Peyer's patch (tissue), 4 donors: ENCODE data around the gene PLCXD3. TPM values are rescaled to one million over a fixed set of nuclear protein-coding genes. Genes with fewer than 3 reads are reported as not detected.

Experiments used
- DNase-seq, 3 donors: peaks; one replicate each; pipeline ENCODE4 v3.0.0-alpha.2; 2017 to 2019
- H3K27ac ChIP-seq, 4 donors: fragments of 200-600 bp; sonication (generic); one replicate each; pipeline ENCODE4 v1.5.1; 2016 to 2019
- H3K27me3 ChIP-seq, 2 donors: fragments of 200-600 bp; sonication (generic); one replicate each; pipeline ENCODE4 v1.5.1; 2019
- H3K36me3 ChIP-seq, 3 donors: fragments of 200-600 bp; sonication (generic); one replicate each; pipeline ENCODE4 v1.5.1; 2016 to 2019
- H3K4me1 ChIP-seq, 4 donors: fragments of 200-600 bp; sonication (generic); one replicate each; pipeline ENCODE4 v1.5.1; 2016 to 2019
- H3K4me3 ChIP-seq, 4 donors: fragments of 200-600 bp; sonication (generic); 1 replicate in 3 of 4; 2 replicates in 1 of 4; pipeline ENCODE4 v1.5.1; 2016 to 2019; ENCODE audit warnings: mild to moderate bottlenecking in 1 of 4
- H3K9me3 ChIP-seq, 4 donors: fragments of 200-600 bp; sonication (generic); one replicate each; pipeline ENCODE4 v1.5.1; 2016 to 2019; ENCODE audit warnings: mild to moderate bottlenecking in 1 of 4
- CTCF ChIP-seq, 6 experiments: fragments of 450-650 bp in 4 of 6; fragments of 200-600 bp in 2 of 6; sonication (generic) in 1 of 6; IDR thresholded peaks; one replicate each; pipeline ENCODE4 v1.5.1; 2017 to 2019; ENCODE audit warnings: antibody characterized with exemption in 6 of 6, mild to moderate bottlenecking in 3 of 6, moderate library complexity in 1 of 6
- POLR2A ChIP-seq, 2 donors: fragments of 450-650 bp; IDR thresholded peaks; one replicate each; pipeline ENCODE4 v1.5.1; 2017; ENCODE audit warnings: antibody characterized with exemption in 2 of 2, mild to moderate bottlenecking in 2 of 2, moderate library complexity in 2 of 2
- total RNA-seq, 4 donors: library from RNA; depleted of rRNA; stranded (reverse); fragments of >200 nt; gene quantifications; one replicate each; pipeline ENCODE4 v1.1.0, GENCODE V29; 2016

PLCXD3 gene
- total RNA-seq, 4 donors from 2014 or later, result 0.83 to 2.8 (median 1.6) TPM

- H3K9me3 ChIP-seq, result no peaks in the 10 kb centered on the region
- no peaks in the 10 kb centered on the region for H3K4me1 ChIP-seq
- H3K27me3 ChIP-seq, result no peaks in the 10 kb centered on the region
- no peak overlapping the region for H3K27ac ChIP-seq
- no peak for DNase-seq
- no peak overlapping the region for H3K4me3 ChIP-seq
- TF ChIP-seq POLR2A (IDR thresholded peaks at IDR 0.05), result no peak
- no peak for TF ChIP-seq CTCF (IDR thresholded peaks at IDR 0.05)
- H3K36me3 ChIP-seq, result no peaks in the 10 kb centered on the region
These were observed 198.3 kb downstream of the PLCXD3 start for GRCh38 chr5:41312066-41312465.

GRCh38 chr5:41309275-41309674, 201.1 kb downstream of the PLCXD3 start:
- H3K27ac ChIP-seq, result no peak overlapping the region
- H3K36me3 ChIP-seq, result no peaks in the 10 kb centered on the region
- H3K27me3 ChIP-seq, result no peaks in the 10 kb centered on the region
- H3K4me3 ChIP-seq, result no peak overlapping the region
- no peaks in the 10 kb centered on the region for H3K9me3 ChIP-seq
- no peak for TF ChIP-seq CTCF (IDR thresholded peaks at IDR 0.05)
- no peak for TF ChIP-seq POLR2A (IDR thresholded peaks at IDR 0.05)
- no peaks in the 10 kb centered on the region for H3K4me1 ChIP-seq
- no peak for DNase-seq

DNA sequence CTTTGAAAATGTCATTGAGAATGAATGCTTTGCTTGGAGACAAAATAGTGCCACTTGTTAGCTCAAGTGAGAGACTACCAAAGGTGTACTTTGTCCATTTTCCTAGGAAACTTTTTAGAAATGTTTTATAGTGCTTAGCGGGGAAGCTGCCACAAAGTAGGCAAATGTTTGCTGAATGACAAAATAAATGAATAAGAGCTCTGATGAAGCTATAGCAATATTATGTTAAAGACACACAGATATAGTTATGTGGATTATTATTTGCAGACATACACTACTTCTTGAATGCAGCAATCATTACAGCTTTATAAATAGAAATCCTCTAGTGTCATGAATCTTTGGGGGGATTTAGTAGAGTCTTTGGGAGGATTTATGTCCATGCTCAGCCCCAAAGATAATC, 204.4 kb downstream of the PLCXD3 start:
- TF ChIP-seq CTCF (IDR thresholded peaks at IDR 0.05), result no peak
- TF ChIP-seq POLR2A (IDR thresholded peaks at IDR 0.05), result no peak
- H3K9me3 ChIP-seq, result no peaks in the 10 kb centered on the region

DNA sequence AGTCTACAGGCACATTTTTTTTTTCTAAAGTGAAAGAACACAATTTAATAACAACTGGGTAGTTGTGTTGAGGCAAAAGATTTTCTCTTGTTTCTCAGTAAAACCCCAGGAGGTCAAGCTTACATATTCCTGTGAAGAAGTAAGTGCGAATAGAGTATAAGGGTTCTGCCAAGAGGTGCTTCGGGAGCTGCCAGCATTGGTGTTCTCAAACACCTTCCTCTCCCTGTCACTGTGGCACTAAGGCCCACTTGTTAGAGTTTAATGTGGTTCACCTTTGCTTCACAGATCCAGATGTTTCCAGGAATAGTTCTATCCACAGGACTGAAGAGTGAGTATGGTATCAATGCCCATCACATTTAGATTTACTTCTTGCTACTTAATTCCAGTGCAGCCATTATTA, 205.3 kb downstream of the PLCXD3 start:
- Histone ChIP-seq H3K4me3 (no peak overlapping the region), H3K36me3 (no peaks in the 10 kb centered on the region), H3K27ac (no peak overlapping the region), H3K27me3 (no peaks in the 10 kb centered on the region), H3K9me3 (no peaks in the 10 kb centered on the region), H3K4me1 (no peaks in the 10 kb centered on the region)
- TF ChIP-seq POLR2A (IDR thresholded peaks at IDR 0.05) (no peak), CTCF (IDR thresholded peaks at IDR 0.05) (no peak)
- DNase-seq, result no peak

More for the DNA sequence above, 204.4 kb downstream of the PLCXD3 start:
- Histone ChIP-seq H3K27me3 (no peaks in the 10 kb centered on the region), H3K4me1 (no peaks in the 10 kb centered on the region), H3K27ac (no peak overlapping the region), H3K4me3 (no peak overlapping the region), H3K36me3 (no peaks in the 10 kb centered on the region)
- DNase-seq, result no peak

DNA sequence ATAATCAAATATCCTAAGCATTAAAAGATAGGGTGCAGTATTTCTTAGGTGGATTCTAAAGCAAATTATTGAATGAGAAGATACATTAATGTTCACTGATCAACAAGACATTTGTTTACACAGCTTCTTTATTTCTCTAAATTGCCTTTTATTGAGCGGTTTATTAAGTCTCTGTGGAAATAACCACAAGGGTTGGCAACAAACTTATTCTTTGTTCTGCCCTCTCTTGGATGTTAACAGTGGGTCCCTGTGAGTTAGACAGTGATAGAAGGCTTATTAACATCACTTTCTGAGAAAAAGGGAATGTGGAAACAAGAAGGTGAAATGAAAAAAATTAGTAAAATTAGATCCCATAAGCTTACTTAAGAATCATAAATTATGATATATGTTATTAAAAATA, 214.3 kb downstream of the PLCXD3 start:
- H3K4me1 ChIP-seq, result no peaks in the 10 kb centered on the region
- H3K27ac ChIP-seq, result no peak overlapping the region
- no peak for DNase-seq
- H3K4me3 ChIP-seq, result no peak overlapping the region
- no peaks in the 10 kb centered on the region for H3K27me3 ChIP-seq
- H3K36me3 ChIP-seq, result no peaks in the 10 kb centered on the region
- no peaks in the 10 kb centered on the region for H3K9me3 ChIP-seq
- TF ChIP-seq POLR2A (IDR thresholded peaks at IDR 0.05) (no peak), CTCF (IDR thresholded peaks at IDR 0.05) (no peak)

GRCh38 chr5:41291323-41291722, 219.1 kb downstream of the PLCXD3 start:
- no peak for TF ChIP-seq POLR2A (IDR thresholded peaks at IDR 0.05)
- TF ChIP-seq CTCF (IDR thresholded peaks at IDR 0.05), result no peak
- no peaks in the 10 kb centered on the region for H3K27me3 ChIP-seq

More at GRCh38 chr5:41291323-41291722, 219.1 kb downstream of the PLCXD3 start:
- Histone ChIP-seq H3K9me3 (no peaks in the 10 kb centered on the region), H3K27ac (no peak overlapping the region), H3K4me1 (peaks cover 0 to 3% (median 0%) of the 10 kb centered on the region in 4 donors), H3K36me3 (no peaks in the 10 kb centered on the region), H3K4me3 (no peak overlapping the region)
- no peak for DNase-seq
